ENCODE measurements around the gene HSF2. TPM values are rescaled to one million over a fixed set of nuclear protein-coding genes. Genes with fewer than 3 reads are reported as not detected.

HSF2 gene
- total and polyA plus RNA-seq, 2 of the 13 experiments (the other 11 are each of a cell fraction or from before 2014, with no cell fraction given): 24.8 to 26.4 TPM

DNA sequence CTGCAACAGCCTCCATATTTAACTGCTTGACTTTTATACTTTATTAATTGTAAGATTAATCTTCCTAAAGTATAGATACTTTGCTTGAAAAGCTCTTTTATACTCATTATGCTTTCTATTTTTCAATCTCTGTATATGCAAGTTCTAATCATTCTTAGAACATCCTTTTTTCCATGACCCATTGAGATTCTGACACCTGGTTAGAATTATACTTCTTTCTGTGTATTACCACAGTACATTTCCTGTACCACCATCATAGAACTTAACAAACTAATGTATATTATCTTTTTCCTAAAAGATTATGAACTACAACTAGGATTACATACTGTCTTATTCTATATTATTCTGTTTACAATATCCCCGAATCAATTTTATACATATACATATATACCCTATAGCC is 58.6 kb downstream of the HSF2 start (continued):
- no peak for TF ChIP-seq ZC3H13 (CRISPR knock-in tag; IDR thresholded peaks at IDR 0.05)

DNA sequence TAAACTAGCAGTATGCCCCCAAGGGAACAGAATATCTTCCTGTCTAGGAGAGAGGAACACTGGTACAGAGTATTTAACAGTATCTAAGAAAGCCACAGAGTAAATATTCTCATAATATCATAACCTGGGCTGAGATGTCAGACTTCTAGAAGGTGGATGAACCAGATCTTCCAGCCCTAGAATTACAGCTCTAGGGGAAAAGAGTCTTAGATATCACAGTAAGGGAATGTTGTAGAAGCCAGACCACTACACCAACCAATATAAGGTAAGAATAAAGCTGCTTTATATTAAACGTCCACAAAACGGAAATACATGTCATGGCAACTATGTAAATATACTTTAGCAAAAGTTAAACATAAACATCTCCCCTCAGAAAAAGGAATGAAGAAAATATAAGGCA is 59.8 kb downstream of the HSF2 start:
- no TSS peak for BruUV-seq (replicated peaks)
- Histone ChIP-seq H3K9ac (ENCODE audit: insufficient read depth, low read depth, low read length) (no peak overlapping the region), H4K20me1 (ENCODE audit: insufficient read depth, low read length) (peaks cover 60% of the 10 kb centered on the region), H2AFZ (ENCODE audit: low read length) (no peak overlapping the region), H3K4me2 (ENCODE audit: low read depth, low read length) (no peak overlapping the region), H3K79me2 (ENCODE audit: insufficient read depth, low read length) (peaks cover 61% of the 10 kb centered on the region), H3K4me3 (replicated peaks in 1 of 3; ENCODE audit: insufficient read depth in 1 of 3, low read depth in 2 of 3, low read length in 3 of 3) (no peak overlapping the region), H3K27me3 (ENCODE audit: control insufficient read depth in 1 of 2, insufficient read depth in 2 of 2, low read length in 2 of 2) (no peaks in the 10 kb centered on the region), H3K36me3 (replicated peaks in 1 of 2; ENCODE audit: control insufficient read depth in 1 of 2, insufficient read depth in 2 of 2, low read length in 2 of 2) (peaks cover 5 to 40% of the 10 kb centered on the region in 2 experiments), H3K4me1 (ENCODE audit: insufficient read depth, low read length) (peaks cover 31% of the 10 kb centered on the region), H3K9me3 (ENCODE audit: low read length) (no peaks in the 10 kb centered on the region), H3K27ac (ENCODE audit: extremely low read length, insufficient read depth, low read length) (no peak overlapping the region)
- ATAC-seq: no peak
- no peak for DNase-seq (ENCODE audit: low spot score)
- in situ Hi-C loops (cut with HindIII; ENCODE audit: extremely low pct_ligation_motif_present, low pct_unique_long_range_greater_than_20kb): no loop called here
- POLR2A ChIA-PET: interaction anchor here (1.3 kb wide), 1 partner anchor 12 kb away, joined by 3 read pairs; the partner anchor contains the start of gene SERINC1
- CTCF ChIA-PET (ENCODE audit: low intra/inter-chr PET ratio, low total read pairs): no interaction called here
- intact Hi-C loops (cut with micrococcal nuclease; ENCODE audit: unreplicated experiment): no loop called here
- FAIRE-seq: no peak
- WGBS (ENCODE audit: low lambda C conversion rate): 73% methylated on average over 2 of the region's 2 CpGs
- TF ChIP-seq, protein P1, sequence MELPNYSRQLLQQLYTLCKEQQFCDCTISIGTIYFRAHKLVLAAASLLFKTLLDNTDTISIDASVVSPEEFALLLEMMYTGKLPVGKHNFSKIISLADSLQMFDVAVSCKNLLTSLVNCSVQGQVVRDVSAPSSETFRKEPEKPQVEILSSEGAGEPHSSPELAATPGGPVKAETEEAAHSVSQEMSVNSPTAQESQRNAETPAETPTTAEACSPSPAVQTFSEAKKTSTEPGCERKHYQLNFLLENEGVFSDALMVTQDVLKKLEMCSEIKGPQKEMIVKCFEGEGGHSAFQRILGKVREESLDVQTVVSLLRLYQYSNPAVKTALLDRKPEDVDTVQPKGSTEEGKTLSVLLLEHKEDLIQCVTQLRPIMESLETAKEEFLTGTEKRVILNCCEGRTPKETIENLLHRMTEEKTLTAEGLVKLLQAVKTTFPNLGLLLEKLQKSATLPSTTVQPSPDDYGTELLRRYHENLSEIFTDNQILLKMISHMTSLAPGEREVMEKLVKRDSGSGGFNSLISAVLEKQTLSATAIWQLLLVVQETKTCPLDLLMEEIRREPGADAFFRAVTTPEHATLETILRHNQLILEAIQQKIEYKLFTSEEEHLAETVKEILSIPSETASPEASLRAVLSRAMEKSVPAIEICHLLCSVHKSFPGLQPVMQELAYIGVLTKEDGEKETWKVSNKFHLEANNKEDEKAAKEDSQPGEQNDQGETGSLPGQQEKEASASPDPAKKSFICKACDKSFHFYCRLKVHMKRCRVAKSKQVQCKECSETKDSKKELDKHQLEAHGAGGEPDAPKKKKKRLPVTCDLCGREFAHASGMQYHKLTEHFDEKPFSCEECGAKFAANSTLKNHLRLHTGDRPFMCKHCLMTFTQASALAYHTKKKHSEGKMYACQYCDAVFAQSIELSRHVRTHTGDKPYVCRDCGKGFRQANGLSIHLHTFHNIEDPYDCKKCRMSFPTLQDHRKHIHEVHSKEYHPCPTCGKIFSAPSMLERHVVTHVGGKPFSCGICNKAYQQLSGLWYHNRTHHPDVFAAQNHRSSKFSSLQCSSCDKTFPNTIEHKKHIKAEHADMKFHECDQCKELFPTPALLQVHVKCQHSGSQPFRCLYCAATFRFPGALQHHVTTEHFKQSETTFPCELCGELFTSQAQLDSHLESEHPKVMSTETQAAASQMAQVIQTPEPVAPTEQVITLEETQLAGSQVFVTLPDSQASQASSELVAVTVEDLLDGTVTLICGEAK (IDR thresholded peaks at IDR 0.05): no peak
- TF ChIP-seq, protein P1 (CRISPR knock-in tag; IDR thresholded peaks at IDR 0.05): no peak
- no peak for TF ChIP-seq ZNF691 (CRISPR knock-in tag; IDR thresholded peaks at IDR 0.05; ENCODE audit: borderline replicate concordance, low read depth)
- TF ChIP-seq, protein P2, sequence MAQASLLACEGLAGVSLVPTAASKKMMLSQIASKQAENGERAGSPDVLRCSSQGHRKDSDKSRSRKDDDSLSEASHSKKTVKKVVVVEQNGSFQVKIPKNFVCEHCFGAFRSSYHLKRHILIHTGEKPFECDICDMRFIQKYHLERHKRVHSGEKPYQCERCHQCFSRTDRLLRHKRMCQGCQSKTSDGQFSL (CRISPR knock-in tag; IDR thresholded peaks at IDR 0.05): no peak
- TF ChIP-seq, protein P3, sequence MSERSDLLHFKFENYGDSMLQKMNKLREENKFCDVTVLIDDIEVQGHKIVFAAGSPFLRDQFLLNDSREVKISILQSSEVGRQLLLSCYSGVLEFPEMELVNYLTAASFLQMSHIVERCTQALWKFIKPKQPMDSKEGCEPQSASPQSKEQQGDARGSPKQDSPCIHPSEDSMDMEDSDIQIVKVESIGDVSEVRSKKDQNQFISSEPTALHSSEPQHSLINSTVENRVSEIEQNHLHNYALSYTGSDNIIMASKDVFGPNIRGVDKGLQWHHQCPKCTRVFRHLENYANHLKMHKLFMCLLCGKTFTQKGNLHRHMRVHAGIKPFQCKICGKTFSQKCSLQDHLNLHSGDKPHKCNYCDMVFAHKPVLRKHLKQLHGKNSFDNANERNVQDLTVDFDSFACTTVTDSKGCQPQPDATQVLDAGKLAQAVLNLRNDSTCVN (CRISPR knock-in tag; IDR thresholded peaks at IDR 0.05; ENCODE audit: borderline replicate concordance): no peak
- no peak for TF ChIP-seq MYNN (CRISPR knock-in tag; IDR thresholded peaks at IDR 0.05; ENCODE audit: low read depth)
- TF ChIP-seq ZBTB42 (CRISPR knock-in tag; IDR thresholded peaks at IDR 0.05): no peak
- no peak for TF ChIP-seq NR2F2 (IDR thresholded peaks at IDR 0.05; ENCODE audit: borderline replicate concordance, low read depth)
- TF ChIP-seq U2AF2 (IDR thresholded peaks at IDR 0.05; ENCODE audit: low read depth, low read length): no peak
- TF ChIP-seq HDAC6 (IDR thresholded peaks at IDR 0.05; ENCODE audit: low read depth, low read length): no peak
- TF ChIP-seq CCDC6 (CRISPR knock-in tag; IDR thresholded peaks at IDR 0.05): no peak
- TF ChIP-seq MZF1 (CRISPR knock-in tag; IDR thresholded peaks at IDR 0.05; ENCODE audit: borderline replicate concordance): no peak
